Measurements from ENCODE around the gene ARL16.

GRCh38 chr17:81683584-81684441, at the start of gene ARL16, which contains the start of gene HGS:
- TF ChIP-seq POLR2A (IDR thresholded peaks at IDR 0.05) (peak in 1 of 3 donors; percentile 12), CTCF (IDR thresholded peaks at IDR 0.05 in 8 of 11, conservative IDR thresholded peaks at IDR 0.05 in 3 of 11) (peak in 5 of 11 experiments; percentile 15 to 46 (median 25)), POLR2AphosphoS5 (IDR thresholded peaks at IDR 0.05) (peak; percentile 90 to 95 (median 92))

Measured in spleen (tissue), 7 donors.